C4-2B (cell line): ENCODE results near the gene SLC22A31.

Source experiments
- CTCF ChIP-seq: fragments of 450-650 bp; conservative IDR thresholded peaks from 2 replicates; pipeline ENCODE4 v1.5.1; 2017; ENCODE audit warnings: mild to moderate bottlenecking
- ZFX ChIP-seq: fragments of 450-650 bp; IDR thresholded peaks from 2 replicates; pipeline ENCODE4 v1.6.1; 2017

GRCh38 chr16:89159066-89159849 lies 41.1 kb downstream of the SLC22A31 start:
- TF ChIP-seq CTCF (no peak), ZFX (no peak)
